ENCODE measurements around the gene RLN1. TPM values are rescaled to one million over a fixed set of nuclear protein-coding genes. Genes with fewer than 3 reads are reported as not detected.

Gene RLN1
- total RNA-seq, 1 experiment from 2014 or later, result not detected

- no peaks in the 10 kb centered on the region for H3K36me3 Mint-ChIP-seq (ENCODE audit: insufficient read depth, unreplicated experiment)
- no peaks in the 10 kb centered on the region for H3K4me1 Mint-ChIP-seq (ENCODE audit: low read depth, unreplicated experiment)
- intact Hi-C loops (cut with micrococcal nuclease; ENCODE audit: unreplicated experiment), result no loop called here
Measured at GRCh38 chr9:5355226-5355625, 15.6 kb upstream of the RLN1 start.

GRCh38 chr9:5354184-5354583 lies 14.5 kb upstream of the RLN1 start:
- H3K36me3 Mint-ChIP-seq (ENCODE audit: insufficient read depth, unreplicated experiment), result no peaks in the 10 kb centered on the region

More at GRCh38 chr9:5355226-5355625, 15.6 kb upstream of the RLN1 start:
- CTCF ChIA-PET, result no interaction called here
- DNase-seq, result no peak
- Histone ChIP-seq H3K36me3 (ENCODE audit: control insufficient read depth, insufficient read depth, low read length) (no peaks in the 10 kb centered on the region), H3K27me3 (replicated peaks; ENCODE audit: control insufficient read depth, insufficient read depth, low read length) (no peaks in the 10 kb centered on the region), H3K4me3 (ENCODE audit: low read depth, low read length) (no peak overlapping the region), H3K4me1 (no peaks in the 10 kb centered on the region), H3K9me3 (no peaks in the 10 kb centered on the region)
- no peak overlapping the region for H3K4me3 Mint-ChIP-seq (ENCODE audit: unreplicated experiment)
- no peak for TF ChIP-seq CTCF (IDR thresholded peaks at IDR 0.05; ENCODE audit: insufficient read depth in 1 of 2, low read depth in 1 of 2, low read length in 1 of 2, severe bottlenecking in 1 of 2, unreplicated experiment in 1 of 2)
- H3K27ac Mint-ChIP-seq (ENCODE audit: unreplicated experiment), result no peak overlapping the region
- H3K9me3 Mint-ChIP-seq (ENCODE audit: unreplicated experiment), result no peaks in the 10 kb centered on the region
- no peaks in the 10 kb centered on the region for H3K27me3 Mint-ChIP-seq (ENCODE audit: insufficient read depth, unreplicated experiment)
- POLR2A ChIA-PET, result no interaction called here
- no TSS peak for BruUV-seq (replicated peaks)

GRCh38 chr9:5352637-5353248 lies 13.1 kb upstream of the RLN1 start:
- no peak for DNase-seq
- no peaks in the 10 kb centered on the region for H3K4me1 ChIP-seq
- no peaks in the 10 kb centered on the region for H3K36me3 ChIP-seq (ENCODE audit: control insufficient read depth, insufficient read depth, low read length)
- H3K4me3 Mint-ChIP-seq (ENCODE audit: unreplicated experiment), result no peak overlapping the region
- H3K27me3 Mint-ChIP-seq (ENCODE audit: insufficient read depth, unreplicated experiment), result peaks cover under 1% of the 10 kb centered on the region
- intact Hi-C loops (cut with micrococcal nuclease; ENCODE audit: unreplicated experiment), result no loop called here
- no peaks in the 10 kb centered on the region for H3K27me3 ChIP-seq (replicated peaks; ENCODE audit: control insufficient read depth, insufficient read depth, low read length)
- no TSS peak for BruUV-seq (replicated peaks)
- H3K4me1 Mint-ChIP-seq (ENCODE audit: low read depth, unreplicated experiment), result no peaks in the 10 kb centered on the region
- no peak overlapping the region for H3K4me3 ChIP-seq (ENCODE audit: low read depth, low read length)
- H3K36me3 Mint-ChIP-seq (ENCODE audit: insufficient read depth, unreplicated experiment), result no peaks in the 10 kb centered on the region
- no peaks in the 10 kb centered on the region for H3K9me3 ChIP-seq
- ChIA-PET CTCF (interaction anchor here (0.5 kb wide), 1 partner anchor 1614 kb away, joined by 3 read pairs; no protein-coding TSS in a partner anchor), POLR2A (no interaction called here)
- H3K27ac Mint-ChIP-seq (ENCODE audit: unreplicated experiment), result no peak overlapping the region
- no peak for TF ChIP-seq CTCF (IDR thresholded peaks at IDR 0.05; ENCODE audit: insufficient read depth in 1 of 2, low read depth in 1 of 2, low read length in 1 of 2, severe bottlenecking in 1 of 2, unreplicated experiment in 1 of 2)
- H3K9me3 Mint-ChIP-seq (ENCODE audit: unreplicated experiment), result peaks cover 6% of the 10 kb centered on the region

More at GRCh38 chr9:5354184-5354583, 14.5 kb upstream of the RLN1 start:
- H3K4me1 Mint-ChIP-seq (ENCODE audit: low read depth, unreplicated experiment), result no peaks in the 10 kb centered on the region
- Histone ChIP-seq H3K27me3 (replicated peaks; ENCODE audit: control insufficient read depth, insufficient read depth, low read length) (no peaks in the 10 kb centered on the region), H3K36me3 (ENCODE audit: control insufficient read depth, insufficient read depth, low read length) (no peaks in the 10 kb centered on the region), H3K9me3 (no peaks in the 10 kb centered on the region), H3K4me3 (ENCODE audit: low read depth, low read length) (no peak overlapping the region), H3K4me1 (no peaks in the 10 kb centered on the region)
- no peak for TF ChIP-seq CTCF (IDR thresholded peaks at IDR 0.05; ENCODE audit: insufficient read depth in 1 of 2, low read depth in 1 of 2, low read length in 1 of 2, severe bottlenecking in 1 of 2, unreplicated experiment in 1 of 2)
- CTCF ChIA-PET, result no interaction called here
- no peak overlapping the region for H3K4me3 Mint-ChIP-seq (ENCODE audit: unreplicated experiment)
- H3K27me3 Mint-ChIP-seq (ENCODE audit: insufficient read depth, unreplicated experiment), result no peaks in the 10 kb centered on the region
- POLR2A ChIA-PET, result no interaction called here
- intact Hi-C loops (cut with micrococcal nuclease; ENCODE audit: unreplicated experiment), result no loop called here
- no peak overlapping the region for H3K27ac Mint-ChIP-seq (ENCODE audit: unreplicated experiment)
- no peak for DNase-seq
- no TSS peak for BruUV-seq (replicated peaks)
- no peaks in the 10 kb centered on the region for H3K9me3 Mint-ChIP-seq (ENCODE audit: unreplicated experiment)
